Activated naive CD8-positive, alpha-beta T cell (primary cell): Measurements from ENCODE around the gene PAPPA.

Experiments used
- H3K27ac Mint-ChIP-seq: one replicate; pipeline ENCODE4 v1.8.0; 2021; ENCODE audit warnings: mixed read lengths
- H3K27me3 Mint-ChIP-seq: one replicate; pipeline ENCODE4 v1.8.0; 2021; ENCODE audit warnings: mixed read lengths
- H3K36me3 Mint-ChIP-seq: one replicate; pipeline ENCODE4 v1.8.0; 2021; ENCODE audit warnings: mixed read lengths
- H3K4me1 Mint-ChIP-seq: one replicate; pipeline ENCODE4 v1.8.0; 2021; ENCODE audit warnings: low read depth, mixed read lengths
- H3K4me3 Mint-ChIP-seq: one replicate; pipeline ENCODE4 v1.8.0; 2021; ENCODE audit warnings: mild to moderate bottlenecking, mixed read lengths
- H3K9me3 Mint-ChIP-seq: one replicate; pipeline ENCODE4 v1.8.0; 2021; ENCODE audit warnings: low read depth, mixed read lengths

The PAPPA gene

GRCh38 chr9:116332090-116332489 is 178.5 kb downstream of the PAPPA start:
- Mint-ChIP-seq H3K27ac (no peak overlapping the region), H3K4me1 (no peaks in the 10 kb centered on the region), H3K27me3 (peaks cover 11% of the 10 kb centered on the region), H3K9me3 (no peaks in the 10 kb centered on the region), H3K36me3 (no peaks in the 10 kb centered on the region), H3K4me3 (no peak overlapping the region)

- Mint-ChIP-seq H3K4me3 (no peak overlapping the region), H3K27me3 (peaks cover 13% of the 10 kb centered on the region), H3K4me1 (no peaks in the 10 kb centered on the region), H3K27ac (no peak overlapping the region), H3K36me3 (no peaks in the 10 kb centered on the region), H3K9me3 (no peaks in the 10 kb centered on the region)
Measured at GRCh38 chr9:116333254-116333653, 179.7 kb downstream of the PAPPA start.

DNA sequence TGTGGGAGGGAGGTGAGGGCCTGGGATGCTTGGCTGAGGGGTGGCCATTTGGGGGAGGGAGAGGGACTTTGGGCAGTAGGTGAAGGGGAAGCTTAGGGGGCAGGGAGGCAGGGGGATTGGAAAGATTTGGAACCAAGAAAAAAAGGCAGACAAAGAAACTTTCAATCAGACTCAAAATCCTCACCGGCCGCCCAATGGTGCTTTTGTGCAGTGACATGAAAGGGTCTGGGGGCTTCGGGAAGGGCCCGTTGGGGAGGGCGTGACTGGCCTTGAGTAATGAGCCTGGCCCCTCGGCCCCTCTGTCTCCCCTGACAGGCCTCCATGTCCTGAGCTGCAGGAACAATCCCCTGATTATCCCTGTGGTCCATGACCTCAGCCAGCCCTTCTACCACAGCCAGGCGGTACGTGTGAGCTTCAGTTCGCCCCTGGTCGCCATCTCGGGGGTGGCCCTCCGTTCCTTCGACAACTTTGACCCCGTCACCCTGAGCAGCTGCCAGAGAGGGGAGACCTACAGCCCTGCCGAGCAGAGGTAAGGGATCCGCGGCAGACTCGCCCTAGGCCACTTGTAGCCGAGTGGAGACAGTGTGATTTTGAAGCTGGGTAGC is 181.1 kb downstream of the PAPPA start:
- Mint-ChIP-seq H3K9me3 (no peaks in the 10 kb centered on the region), H3K36me3 (no peaks in the 10 kb centered on the region), H3K27ac (no peak overlapping the region), H3K4me1 (no peaks in the 10 kb centered on the region), H3K4me3 (no peak overlapping the region), H3K27me3 (peaks cover 13% of the 10 kb centered on the region)

- Mint-ChIP-seq H3K4me1 (no peaks in the 10 kb centered on the region), H3K27ac (no peak overlapping the region), H3K27me3 (peaks cover 13% of the 10 kb centered on the region), H3K36me3 (no peaks in the 10 kb centered on the region), H3K4me3 (no peak overlapping the region), H3K9me3 (no peaks in the 10 kb centered on the region)
Measured at GRCh38 chr9:116335392-116335791, 181.8 kb downstream of the PAPPA start.

- H3K36me3 Mint-ChIP-seq, result no peaks in the 10 kb centered on the region
Measured at GRCh38 chr9:116336133-116336862, 182.7 kb downstream of the PAPPA start.

GRCh38 chr9:116337015-116337414 is 183.4 kb downstream of the PAPPA start:
- no peak overlapping the region for H3K27ac Mint-ChIP-seq
- H3K9me3 Mint-ChIP-seq, result no peaks in the 10 kb centered on the region
- H3K27me3 Mint-ChIP-seq, result peaks cover 10% of the 10 kb centered on the region
- H3K36me3 Mint-ChIP-seq, result no peaks in the 10 kb centered on the region
- no peak overlapping the region for H3K4me3 Mint-ChIP-seq
- H3K4me1 Mint-ChIP-seq, result no peaks in the 10 kb centered on the region

More at GRCh38 chr9:116336133-116336862, 182.7 kb downstream of the PAPPA start:
- H3K27ac Mint-ChIP-seq, result no peak overlapping the region
- no peak overlapping the region for H3K4me3 Mint-ChIP-seq
- H3K9me3 Mint-ChIP-seq, result no peaks in the 10 kb centered on the region
- no peaks in the 10 kb centered on the region for H3K4me1 Mint-ChIP-seq
- peaks cover 13% of the 10 kb centered on the region for H3K27me3 Mint-ChIP-seq

DNA sequence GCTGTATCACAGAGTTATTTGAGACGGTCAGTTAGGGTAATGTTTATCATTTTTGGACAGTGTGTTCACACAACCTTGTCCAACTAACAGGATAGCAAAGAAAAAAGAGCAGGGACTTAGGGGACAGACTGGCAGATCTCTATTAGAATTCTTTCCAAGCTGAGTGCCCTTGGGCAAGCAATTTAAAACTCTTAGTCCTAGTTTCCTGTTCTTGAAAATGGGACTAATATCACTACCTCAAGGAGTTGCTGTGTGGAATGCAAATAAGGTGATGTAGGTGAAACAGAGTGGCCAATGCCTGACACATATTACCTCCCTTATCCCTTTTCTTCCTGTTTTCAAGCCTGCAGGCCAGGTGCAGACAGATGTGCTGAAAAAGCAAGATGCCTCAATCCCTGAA is 186.7 kb downstream of the PAPPA start:
- H3K4me3 Mint-ChIP-seq, result no peak overlapping the region
- H3K36me3 Mint-ChIP-seq, result no peaks in the 10 kb centered on the region
- H3K4me1 Mint-ChIP-seq, result no peaks in the 10 kb centered on the region
- no peaks in the 10 kb centered on the region for H3K9me3 Mint-ChIP-seq
- peaks cover 5% of the 10 kb centered on the region for H3K27me3 Mint-ChIP-seq
- H3K27ac Mint-ChIP-seq, result no peak overlapping the region

DNA sequence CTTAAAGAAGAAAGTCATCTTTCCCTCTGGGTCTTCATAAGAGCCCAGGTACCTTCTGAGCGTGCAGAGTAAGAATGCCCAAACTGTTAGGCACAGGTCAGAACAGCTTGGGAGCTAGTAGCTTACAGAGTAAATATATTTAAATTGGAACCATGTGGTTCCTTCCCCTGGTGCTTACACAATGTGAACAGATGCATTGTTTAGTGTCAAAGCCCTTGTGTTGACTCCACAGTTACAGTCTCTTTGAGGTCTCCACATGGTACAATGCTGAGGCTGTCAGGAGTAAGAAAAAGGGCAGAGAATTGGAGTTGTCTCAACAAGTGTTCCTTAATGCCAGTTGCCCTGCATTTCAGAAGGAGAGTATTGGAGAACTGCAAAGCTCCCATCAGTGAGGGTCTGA is 188.5 kb downstream of the PAPPA start:
- Mint-ChIP-seq H3K27ac (no peak overlapping the region), H3K9me3 (no peaks in the 10 kb centered on the region), H3K27me3 (peaks cover 5% of the 10 kb centered on the region), H3K36me3 (no peaks in the 10 kb centered on the region), H3K4me3 (no peak overlapping the region), H3K4me1 (no peaks in the 10 kb centered on the region)

GRCh38 chr9:116342941-116343340 is 189.3 kb downstream of the PAPPA start:
- Mint-ChIP-seq H3K36me3 (no peaks in the 10 kb centered on the region), H3K27me3 (peaks cover 3% of the 10 kb centered on the region)

DNA sequence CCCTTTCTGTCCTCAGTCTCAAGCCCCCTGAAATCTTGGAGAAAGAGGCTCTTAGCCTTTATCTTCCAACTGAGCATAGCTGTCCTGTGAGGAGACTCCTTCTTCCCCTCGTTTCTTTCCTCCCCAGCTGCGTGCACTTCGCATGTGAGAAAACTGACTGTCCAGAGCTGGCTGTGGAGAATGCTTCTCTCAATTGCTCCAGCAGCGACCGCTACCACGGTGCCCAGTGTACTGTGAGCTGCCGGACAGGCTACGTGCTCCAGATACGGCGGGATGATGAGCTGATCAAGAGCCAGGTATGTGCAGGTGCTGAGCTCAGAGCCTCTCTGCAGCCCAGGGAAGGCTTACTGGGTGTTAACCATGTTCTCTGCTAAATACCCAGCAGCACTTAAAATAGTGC is 190.8 kb downstream of the PAPPA start:
- Mint-ChIP-seq H3K36me3 (no peaks in the 10 kb centered on the region), H3K27me3 (peaks cover 3% of the 10 kb centered on the region), H3K9me3 (no peaks in the 10 kb centered on the region), H3K27ac (no peak overlapping the region), H3K4me3 (no peak overlapping the region), H3K4me1 (no peaks in the 10 kb centered on the region)

More at GRCh38 chr9:116342941-116343340, 189.3 kb downstream of the PAPPA start:
- H3K9me3 Mint-ChIP-seq, result no peaks in the 10 kb centered on the region
- H3K4me3 Mint-ChIP-seq, result no peak overlapping the region
- no peaks in the 10 kb centered on the region for H3K4me1 Mint-ChIP-seq
- no peak overlapping the region for H3K27ac Mint-ChIP-seq

DNA sequence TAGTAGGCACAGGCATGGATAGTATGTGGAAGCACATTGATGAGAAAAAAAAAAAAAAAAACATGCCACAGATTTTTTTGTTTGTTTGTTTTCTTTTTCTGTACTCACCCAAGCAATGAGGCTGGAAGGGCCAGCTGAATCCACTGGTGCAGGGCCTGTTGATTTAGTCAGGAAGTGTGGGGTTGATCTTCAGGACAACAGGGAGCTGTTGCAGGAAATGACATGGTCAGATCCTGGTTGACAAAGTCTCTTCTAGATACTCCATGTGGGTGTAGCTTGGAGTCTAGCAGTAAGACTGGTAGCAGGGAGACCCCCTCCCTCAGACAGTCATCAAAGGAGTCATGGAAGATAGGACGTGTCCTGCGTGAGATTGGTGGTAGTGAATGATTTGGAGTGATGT is 191.8 kb downstream of the PAPPA start:
- Mint-ChIP-seq H3K9me3 (no peaks in the 10 kb centered on the region), H3K36me3 (no peaks in the 10 kb centered on the region), H3K4me3 (no peak overlapping the region), H3K27me3 (peaks cover 3% of the 10 kb centered on the region), H3K27ac (no peak overlapping the region), H3K4me1 (no peaks in the 10 kb centered on the region)

DNA sequence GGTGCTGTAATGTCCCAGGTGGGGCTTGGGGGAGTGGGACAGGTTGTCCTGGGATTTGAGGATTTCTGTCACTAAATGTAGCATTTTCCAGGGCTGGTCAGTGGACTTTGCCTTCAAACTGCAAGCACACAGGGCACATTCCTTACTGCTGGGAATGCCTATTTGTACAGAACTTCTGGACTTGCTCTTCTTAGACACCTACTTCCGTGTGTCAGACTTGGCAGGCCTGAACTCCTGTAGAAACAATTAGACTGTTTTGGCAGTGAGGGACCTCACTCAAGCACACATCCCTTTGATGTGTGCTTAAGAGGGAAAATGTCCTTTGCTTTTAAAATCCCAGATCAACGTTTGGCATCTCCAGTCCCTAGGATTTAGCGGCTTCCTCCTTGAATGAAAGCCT is 192.2 kb downstream of the PAPPA start:
- no peaks in the 10 kb centered on the region for H3K36me3 Mint-ChIP-seq
- H3K4me1 Mint-ChIP-seq, result no peaks in the 10 kb centered on the region
- no peak overlapping the region for H3K27ac Mint-ChIP-seq
- no peaks in the 10 kb centered on the region for H3K9me3 Mint-ChIP-seq
- peaks cover 3% of the 10 kb centered on the region for H3K27me3 Mint-ChIP-seq
- no peak overlapping the region for H3K4me3 Mint-ChIP-seq

DNA sequence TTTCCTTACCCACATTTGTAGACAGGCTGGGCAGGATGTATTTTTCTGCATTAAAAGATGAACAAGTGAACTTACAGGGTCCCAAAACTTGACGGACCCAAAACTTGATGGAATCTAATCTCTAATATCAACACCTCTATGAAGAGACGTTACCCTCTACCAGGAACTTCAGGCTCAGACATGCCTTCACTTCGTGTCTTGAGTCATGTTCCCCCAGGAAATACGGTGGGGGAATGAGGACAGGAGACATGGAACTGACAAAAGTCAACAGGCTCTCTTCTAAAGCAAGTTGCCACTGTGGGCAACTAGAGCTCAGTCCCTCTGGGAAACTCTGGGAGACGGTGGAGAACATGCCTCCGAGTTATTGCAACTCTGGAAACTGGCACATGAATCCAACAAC is 196.1 kb downstream of the PAPPA start:
- Mint-ChIP-seq H3K27me3 (no peaks in the 10 kb centered on the region), H3K36me3 (no peaks in the 10 kb centered on the region), H3K4me3 (no peak overlapping the region), H3K4me1 (no peaks in the 10 kb centered on the region), H3K27ac (no peak overlapping the region), H3K9me3 (no peaks in the 10 kb centered on the region)

DNA sequence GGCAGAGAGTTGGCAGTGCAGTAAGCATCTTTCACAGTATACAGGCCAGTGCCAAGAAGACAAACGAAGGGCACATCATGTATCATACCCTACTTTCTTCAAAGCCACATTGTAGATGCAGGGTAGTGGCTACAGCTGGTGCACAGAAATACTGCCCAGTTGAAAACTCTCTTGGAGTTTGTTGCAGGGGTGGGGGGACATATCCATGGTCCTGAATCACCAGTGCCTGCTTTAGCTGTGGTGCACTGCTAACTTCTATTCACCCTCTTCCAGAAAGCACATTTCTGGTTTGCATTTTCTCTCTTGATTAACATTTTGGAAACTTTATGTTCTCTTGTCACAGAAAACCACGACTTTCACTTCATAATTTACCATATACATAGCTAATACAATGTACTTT is 196.6 kb downstream of the PAPPA start:
- no peaks in the 10 kb centered on the region for H3K4me1 Mint-ChIP-seq
- H3K4me3 Mint-ChIP-seq, result no peak overlapping the region
- no peaks in the 10 kb centered on the region for H3K36me3 Mint-ChIP-seq
- no peak overlapping the region for H3K27ac Mint-ChIP-seq
- H3K27me3 Mint-ChIP-seq, result no peaks in the 10 kb centered on the region
- H3K9me3 Mint-ChIP-seq, result no peaks in the 10 kb centered on the region

DNA sequence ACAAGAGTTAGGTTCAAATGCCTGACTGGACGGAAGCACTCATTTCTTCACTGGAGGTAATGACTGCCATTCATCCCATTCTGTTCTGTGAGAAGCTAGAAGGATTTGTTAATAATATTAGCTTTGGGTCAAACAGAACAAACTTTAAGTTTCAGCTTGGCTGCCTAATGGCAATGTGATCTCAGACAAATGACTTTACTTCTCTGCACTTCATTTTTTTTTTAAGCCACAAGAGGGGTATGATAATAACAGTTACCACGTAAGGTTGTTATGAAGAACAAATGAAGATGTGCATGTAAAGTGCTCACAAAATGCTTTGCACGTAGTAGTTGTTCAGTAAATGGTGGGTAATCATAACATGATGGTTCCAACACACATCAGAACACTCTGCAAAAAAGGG is 199.4 kb downstream of the PAPPA start:
- Mint-ChIP-seq H3K36me3 (no peaks in the 10 kb centered on the region), H3K4me1 (no peaks in the 10 kb centered on the region), H3K27ac (no peak overlapping the region), H3K9me3 (no peaks in the 10 kb centered on the region), H3K27me3 (no peaks in the 10 kb centered on the region), H3K4me3 (no peak overlapping the region)
